ENCODE data around the gene MAP2K1.

MAP2K1 gene

GRCh38 chr15:66430627-66431255 lies 44.0 kb downstream of the MAP2K1 start:
- Histone ChIP-seq H3K36me3 (ENCODE audit: control insufficient read depth in 4 of 4, insufficient read depth in 4 of 4, low read length in 3 of 4) (peaks cover under 1 to 2% (median 1%) of the 10 kb centered on the region in 4 experiments), H3K27ac (ENCODE audit: insufficient read depth in 1 of 2, low read depth in 1 of 2, low read length in 2 of 2, poor library complexity in 1 of 2, severe bottlenecking in 2 of 2) (no peak overlapping the region), H3K4me1 (ENCODE audit: control extremely low read depth in 1 of 4, control insufficient read depth in 4 of 4, insufficient read depth in 4 of 4, low read length in 3 of 4) (peaks cover 0 to 8% (median 0%) of the 10 kb centered on the region in 4 experiments), H3K9me3 (ENCODE audit: control extremely low read depth in 1 of 5, control insufficient read depth in 4 of 5, insufficient read depth in 2 of 5, low read depth in 1 of 5, low read length in 4 of 5) (no peaks in the 10 kb centered on the region), H3K27me3 (replicated peaks in 2 of 5; ENCODE audit: control insufficient read depth in 4 of 5, insufficient read depth in 5 of 5, low read length in 4 of 5) (no peaks in the 10 kb centered on the region), H3K4me3 (ENCODE audit: control insufficient read depth in 1 of 7, extremely low read depth in 1 of 7, insufficient read depth in 4 of 7, low read depth in 2 of 7, low read length in 6 of 7) (no peak overlapping the region)
- WGBS (ENCODE audit: insufficient coverage), result 100% methylated on average over 1 of the region's 3 CpGs
- POLR2A ChIA-PET, result no interaction called here
- DNase-seq, result no peak
- CTCF ChIA-PET, result no interaction called here

- ChIA-PET POLR2A (no interaction called here), CTCF (interaction anchor here (1.0 to 2.3 kb wide), 4 partner anchors 10 to 71 kb away, joined by 3 to 8 read pairs (median 3); partner anchors contain the start of genes RPL4 and ZWILCH)
- Histone ChIP-seq H3K9me3 (ENCODE audit: control extremely low read depth in 1 of 5, control insufficient read depth in 4 of 5, insufficient read depth in 2 of 5, low read depth in 1 of 5, low read length in 4 of 5) (no peaks in the 10 kb centered on the region), H3K27ac (ENCODE audit: insufficient read depth in 1 of 2, low read depth in 1 of 2, low read length in 2 of 2, poor library complexity in 1 of 2, severe bottlenecking in 2 of 2) (no peak overlapping the region), H3K4me1 (ENCODE audit: control extremely low read depth in 1 of 4, control insufficient read depth in 4 of 4, insufficient read depth in 4 of 4, low read length in 3 of 4) (peaks cover 0 to 3% (median 0%) of the 10 kb centered on the region in 4 experiments), H3K36me3 (ENCODE audit: control insufficient read depth in 4 of 4, insufficient read depth in 4 of 4, low read length in 3 of 4) (peaks cover 7 to 28% (median 26%) of the 10 kb centered on the region in 4 experiments), H3K27me3 (replicated peaks in 2 of 5; ENCODE audit: control insufficient read depth in 4 of 5, insufficient read depth in 5 of 5, low read length in 4 of 5) (no peaks in the 10 kb centered on the region), H3K4me3 (ENCODE audit: control insufficient read depth in 1 of 7, extremely low read depth in 1 of 7, insufficient read depth in 4 of 7, low read depth in 2 of 7, low read length in 6 of 7) (no peak overlapping the region)
- no peak for DNase-seq
- WGBS (ENCODE audit: insufficient coverage), result 100% methylated on average over 2 of the region's 2 CpGs
Observed at GRCh38 chr15:66433726-66434125, 47.0 kb downstream of the MAP2K1 start.

- Histone ChIP-seq H3K27me3 (replicated peaks in 2 of 5; ENCODE audit: control insufficient read depth in 4 of 5, insufficient read depth in 5 of 5, low read length in 4 of 5) (no peaks in the 10 kb centered on the region), H3K9me3 (ENCODE audit: control extremely low read depth in 1 of 5, control insufficient read depth in 4 of 5, insufficient read depth in 2 of 5, low read depth in 1 of 5, low read length in 4 of 5) (no peaks in the 10 kb centered on the region), H3K36me3 (ENCODE audit: control insufficient read depth in 4 of 4, insufficient read depth in 4 of 4, low read length in 3 of 4) (peaks cover 15 to 63% (median 45%) of the 10 kb centered on the region in 4 experiments), H3K4me3 (ENCODE audit: control insufficient read depth in 1 of 7, extremely low read depth in 1 of 7, insufficient read depth in 4 of 7, low read depth in 2 of 7, low read length in 6 of 7) (no peak overlapping the region), H3K4me1 (ENCODE audit: control extremely low read depth in 1 of 4, control insufficient read depth in 4 of 4, insufficient read depth in 4 of 4, low read length in 3 of 4) (no peaks in the 10 kb centered on the region), H3K27ac (ENCODE audit: insufficient read depth in 1 of 2, low read depth in 1 of 2, low read length in 2 of 2, poor library complexity in 1 of 2, severe bottlenecking in 2 of 2) (no peak overlapping the region)
- ChIA-PET CTCF (no interaction called here), POLR2A (interaction anchor here (0.5 kb wide), 1 partner anchor 55 kb away, joined by 4 read pairs; no protein-coding TSS in a partner anchor)
- DNase-seq, result no peak
- no CpG with 5 or more reads among the region's 2 CpGs for WGBS (ENCODE audit: insufficient coverage)
Observed at GRCh38 chr15:66440501-66440900, 53.8 kb downstream of the MAP2K1 start.

GRCh38 chr15:66452420-66452819 lies 65.7 kb downstream of the MAP2K1 start:
- Histone ChIP-seq H3K27ac (ENCODE audit: insufficient read depth in 1 of 2, low read depth in 1 of 2, low read length in 2 of 2, poor library complexity in 1 of 2, severe bottlenecking in 2 of 2) (no peak overlapping the region), H3K36me3 (ENCODE audit: control insufficient read depth in 4 of 4, insufficient read depth in 4 of 4, low read length in 3 of 4) (peaks cover 0 to 11% (median 7%) of the 10 kb centered on the region in 4 experiments), H3K27me3 (replicated peaks in 2 of 5; ENCODE audit: control insufficient read depth in 4 of 5, insufficient read depth in 5 of 5, low read length in 4 of 5) (no peaks in the 10 kb centered on the region), H3K4me3 (ENCODE audit: control insufficient read depth in 1 of 7, extremely low read depth in 1 of 7, insufficient read depth in 4 of 7, low read depth in 2 of 7, low read length in 6 of 7) (no peak overlapping the region), H3K4me1 (ENCODE audit: control extremely low read depth in 1 of 4, control insufficient read depth in 4 of 4, insufficient read depth in 4 of 4, low read length in 3 of 4) (peaks cover 0 to 2% (median 0%) of the 10 kb centered on the region in 4 experiments), H3K9me3 (ENCODE audit: control extremely low read depth in 1 of 5, control insufficient read depth in 4 of 5, insufficient read depth in 2 of 5, low read depth in 1 of 5, low read length in 4 of 5) (no peaks in the 10 kb centered on the region)
- WGBS (ENCODE audit: insufficient coverage), result 100% methylated on average over 3 of the region's 4 CpGs
- POLR2A ChIA-PET, result interaction anchor here (0.6 kb wide), 1 partner anchor 13 kb away, joined by 5 read pairs; no protein-coding TSS in a partner anchor
- no peak for DNase-seq
- CTCF ChIA-PET, result no interaction called here

GRCh38 chr15:66452971-66453580 lies 66.4 kb downstream of the MAP2K1 start:
- peaks cover 0 to 11% (median 7%) of the 10 kb centered on the region in 4 experiments for H3K36me3 ChIP-seq (ENCODE audit: control insufficient read depth in 4 of 4, insufficient read depth in 4 of 4, low read length in 3 of 4)
- DNase-seq, result peak in 2 of 3 donors; percentile 3 to 5
- ChIA-PET CTCF (no interaction called here), POLR2A (no interaction called here)
- H3K9me3 ChIP-seq (ENCODE audit: control extremely low read depth in 1 of 5, control insufficient read depth in 4 of 5, insufficient read depth in 2 of 5, low read depth in 1 of 5, low read length in 4 of 5), result no peaks in the 10 kb centered on the region
- peaks cover 0 to 2% (median 0%) of the 10 kb centered on the region in 4 experiments for H3K4me1 ChIP-seq (ENCODE audit: control extremely low read depth in 1 of 4, control insufficient read depth in 4 of 4, insufficient read depth in 4 of 4, low read length in 3 of 4)
- H3K27me3 ChIP-seq (replicated peaks in 2 of 5; ENCODE audit: control insufficient read depth in 4 of 5, insufficient read depth in 5 of 5, low read length in 4 of 5), result no peaks in the 10 kb centered on the region
- no peak overlapping the region for H3K27ac ChIP-seq (ENCODE audit: insufficient read depth in 1 of 2, low read depth in 1 of 2, low read length in 2 of 2, poor library complexity in 1 of 2, severe bottlenecking in 2 of 2)
- WGBS (ENCODE audit: insufficient coverage), result 86% methylated on average over 1 of the region's 1 CpG
- no peak overlapping the region for H3K4me3 ChIP-seq (ENCODE audit: control insufficient read depth in 1 of 7, extremely low read depth in 1 of 7, insufficient read depth in 4 of 7, low read depth in 2 of 7, low read length in 6 of 7)

GRCh38 chr15:66454143-66454542 lies 67.4 kb downstream of the MAP2K1 start:
- WGBS (ENCODE audit: insufficient coverage), result no CpG with 5 or more reads among the region's 2 CpGs
- no peak overlapping the region for H3K27ac ChIP-seq (ENCODE audit: insufficient read depth in 1 of 2, low read depth in 1 of 2, low read length in 2 of 2, poor library complexity in 1 of 2, severe bottlenecking in 2 of 2)
- peaks cover 0 to 2% (median 0%) of the 10 kb centered on the region in 4 experiments for H3K4me1 ChIP-seq (ENCODE audit: control extremely low read depth in 1 of 4, control insufficient read depth in 4 of 4, insufficient read depth in 4 of 4, low read length in 3 of 4)
- CTCF ChIA-PET, result no interaction called here
- H3K9me3 ChIP-seq (ENCODE audit: control extremely low read depth in 1 of 5, control insufficient read depth in 4 of 5, insufficient read depth in 2 of 5, low read depth in 1 of 5, low read length in 4 of 5), result no peaks in the 10 kb centered on the region
- H3K4me3 ChIP-seq (ENCODE audit: control insufficient read depth in 1 of 7, extremely low read depth in 1 of 7, insufficient read depth in 4 of 7, low read depth in 2 of 7, low read length in 6 of 7), result no peak overlapping the region
- POLR2A ChIA-PET, result no interaction called here
- no peaks in the 10 kb centered on the region for H3K27me3 ChIP-seq (replicated peaks in 2 of 5; ENCODE audit: control insufficient read depth in 4 of 5, insufficient read depth in 5 of 5, low read length in 4 of 5)
- peaks cover 0 to 11% (median 7%) of the 10 kb centered on the region in 4 experiments for H3K36me3 ChIP-seq (ENCODE audit: control insufficient read depth in 4 of 4, insufficient read depth in 4 of 4, low read length in 3 of 4)
- peak in 2 of 3 donors; percentile 3 to 8 for DNase-seq

GRCh38 chr15:66456211-66456610 lies 69.5 kb downstream of the MAP2K1 start:
- 100% methylated on average over 3 of the region's 3 CpGs for WGBS (ENCODE audit: insufficient coverage)
- no peaks in the 10 kb centered on the region for H3K9me3 ChIP-seq (ENCODE audit: control extremely low read depth in 1 of 5, control insufficient read depth in 4 of 5, insufficient read depth in 2 of 5, low read depth in 1 of 5, low read length in 4 of 5)
- no peaks in the 10 kb centered on the region for H3K27me3 ChIP-seq (replicated peaks in 2 of 5; ENCODE audit: control insufficient read depth in 4 of 5, insufficient read depth in 5 of 5, low read length in 4 of 5)
- no peak overlapping the region for H3K27ac ChIP-seq (ENCODE audit: insufficient read depth in 1 of 2, low read depth in 1 of 2, low read length in 2 of 2, poor library complexity in 1 of 2, severe bottlenecking in 2 of 2)
- POLR2A ChIA-PET, result no interaction called here
- peaks cover 0 to 8% (median 5%) of the 10 kb centered on the region in 4 experiments for H3K36me3 ChIP-seq (ENCODE audit: control insufficient read depth in 4 of 4, insufficient read depth in 4 of 4, low read length in 3 of 4)
- no peak for DNase-seq
- CTCF ChIA-PET, result no interaction called here
- H3K4me3 ChIP-seq (ENCODE audit: control insufficient read depth in 1 of 7, extremely low read depth in 1 of 7, insufficient read depth in 4 of 7, low read depth in 2 of 7, low read length in 6 of 7), result no peak overlapping the region
- H3K4me1 ChIP-seq (ENCODE audit: control extremely low read depth in 1 of 4, control insufficient read depth in 4 of 4, insufficient read depth in 4 of 4, low read length in 3 of 4), result peaks cover 0 to 2% (median 0%) of the 10 kb centered on the region in 4 experiments

Measured in common myeloid progenitor, CD34-positive (primary cell).